Stimulated activated CD8-positive, alpha-beta memory T cell treated with anti-CD3 and anti-CD28 coated beads, Interleukin-12 subunit alpha, Interleukin-12 subunit beta, amount 100 ng/mL, for 24 hours (primary cell): ENCODE data around the gene WNT3A.

Experiments used
- DNase-seq: peaks from one replicate; pipeline ENCODE4 v3.0.0-alpha.2; 2020; ENCODE audit errors: extremely low read depth

Gene WNT3A

GRCh38 chr1:228048659-228049298, 42.0 kb downstream of the WNT3A start:
- no peak for DNase-seq

DNA sequence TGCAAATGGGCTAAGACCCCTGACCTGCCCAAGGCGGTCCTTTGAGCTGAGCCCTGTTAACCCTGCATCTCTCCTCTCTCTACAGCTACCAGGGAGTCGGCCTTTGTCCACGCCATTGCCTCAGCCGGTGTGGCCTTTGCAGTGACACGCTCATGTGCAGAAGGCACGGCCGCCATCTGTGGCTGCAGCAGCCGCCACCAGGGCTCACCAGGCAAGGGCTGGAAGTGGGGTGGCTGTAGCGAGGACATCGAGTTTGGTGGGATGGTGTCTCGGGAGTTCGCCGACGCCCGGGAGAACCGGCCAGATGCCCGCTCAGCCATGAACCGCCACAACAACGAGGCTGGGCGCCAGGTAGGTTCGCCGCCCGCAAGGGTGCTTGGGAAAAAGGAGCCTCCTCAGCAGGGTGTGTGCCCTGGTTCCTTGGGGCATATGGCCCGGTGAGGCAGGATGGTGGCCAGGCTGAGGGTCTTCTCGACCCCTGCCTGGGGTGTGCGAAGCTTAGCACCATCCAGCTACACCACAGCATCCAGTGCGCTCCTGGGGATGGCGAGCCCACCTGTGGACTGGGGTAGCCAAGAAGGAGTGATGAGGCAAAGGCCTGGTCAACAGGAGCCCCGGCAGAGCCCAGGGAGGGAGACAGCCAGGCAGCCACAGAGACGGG, 43.9 kb downstream of the WNT3A start:
- no peak for DNase-seq

DNA sequence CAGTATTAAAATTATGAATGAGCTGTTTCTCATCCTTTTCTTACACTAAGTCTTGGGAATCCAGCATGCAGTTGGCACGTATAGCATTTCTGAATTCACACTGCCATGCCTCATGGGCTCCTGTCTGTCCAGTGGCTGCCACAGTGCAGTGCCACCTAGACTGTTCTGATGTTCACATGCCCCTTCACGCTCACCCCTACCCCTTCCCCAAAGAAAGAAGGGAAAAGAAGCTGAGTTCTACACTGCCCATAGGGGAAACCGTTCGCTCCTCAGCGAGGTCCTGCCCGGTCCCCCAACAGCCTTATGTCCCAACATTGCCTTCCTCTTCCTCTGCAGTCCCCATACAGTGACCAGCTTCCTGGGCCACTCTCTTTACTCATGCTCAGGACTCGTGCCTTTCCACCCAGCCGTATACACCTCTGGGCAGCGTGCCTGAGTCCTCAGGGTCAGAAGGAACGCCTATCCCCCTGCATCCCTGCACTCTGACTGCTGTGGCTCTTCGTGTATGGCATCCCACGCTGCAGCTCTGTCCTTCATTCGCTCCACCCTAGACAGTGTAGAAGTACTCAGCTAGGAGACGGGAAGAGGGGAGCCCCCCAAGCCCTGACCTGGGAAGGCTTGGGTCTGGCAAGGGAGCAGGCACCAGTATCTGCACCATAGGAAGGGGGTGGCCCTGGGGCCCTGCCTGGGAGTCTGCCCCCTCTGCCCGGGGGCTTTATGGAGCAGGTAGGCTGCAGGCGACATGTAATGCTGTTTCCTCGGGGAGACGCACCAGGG, 51.6 kb downstream of the WNT3A start:
- no peak for DNase-seq

DNA sequence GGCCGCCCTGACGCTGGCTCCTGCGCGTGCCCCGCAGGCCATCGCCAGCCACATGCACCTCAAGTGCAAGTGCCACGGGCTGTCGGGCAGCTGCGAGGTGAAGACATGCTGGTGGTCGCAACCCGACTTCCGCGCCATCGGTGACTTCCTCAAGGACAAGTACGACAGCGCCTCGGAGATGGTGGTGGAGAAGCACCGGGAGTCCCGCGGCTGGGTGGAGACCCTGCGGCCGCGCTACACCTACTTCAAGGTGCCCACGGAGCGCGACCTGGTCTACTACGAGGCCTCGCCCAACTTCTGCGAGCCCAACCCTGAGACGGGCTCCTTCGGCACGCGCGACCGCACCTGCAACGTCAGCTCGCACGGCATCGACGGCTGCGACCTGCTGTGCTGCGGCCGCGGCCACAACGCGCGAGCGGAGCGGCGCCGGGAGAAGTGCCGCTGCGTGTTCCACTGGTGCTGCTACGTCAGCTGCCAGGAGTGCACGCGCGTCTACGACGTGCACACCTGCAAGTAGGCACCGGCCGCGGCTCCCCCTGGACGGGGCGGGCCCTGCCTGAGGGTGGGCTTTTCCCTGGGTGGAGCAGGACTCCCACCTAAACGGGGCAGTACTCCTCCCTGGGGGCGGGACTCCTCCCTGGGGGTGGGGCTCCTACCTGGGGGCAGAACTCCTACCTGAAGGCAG, 52.3 kb downstream of the WNT3A start:
- no peak for DNase-seq

GRCh38 chr1:228059634-228060457, 53.0 kb downstream of the WNT3A start:
- no peak for DNase-seq

DNA sequence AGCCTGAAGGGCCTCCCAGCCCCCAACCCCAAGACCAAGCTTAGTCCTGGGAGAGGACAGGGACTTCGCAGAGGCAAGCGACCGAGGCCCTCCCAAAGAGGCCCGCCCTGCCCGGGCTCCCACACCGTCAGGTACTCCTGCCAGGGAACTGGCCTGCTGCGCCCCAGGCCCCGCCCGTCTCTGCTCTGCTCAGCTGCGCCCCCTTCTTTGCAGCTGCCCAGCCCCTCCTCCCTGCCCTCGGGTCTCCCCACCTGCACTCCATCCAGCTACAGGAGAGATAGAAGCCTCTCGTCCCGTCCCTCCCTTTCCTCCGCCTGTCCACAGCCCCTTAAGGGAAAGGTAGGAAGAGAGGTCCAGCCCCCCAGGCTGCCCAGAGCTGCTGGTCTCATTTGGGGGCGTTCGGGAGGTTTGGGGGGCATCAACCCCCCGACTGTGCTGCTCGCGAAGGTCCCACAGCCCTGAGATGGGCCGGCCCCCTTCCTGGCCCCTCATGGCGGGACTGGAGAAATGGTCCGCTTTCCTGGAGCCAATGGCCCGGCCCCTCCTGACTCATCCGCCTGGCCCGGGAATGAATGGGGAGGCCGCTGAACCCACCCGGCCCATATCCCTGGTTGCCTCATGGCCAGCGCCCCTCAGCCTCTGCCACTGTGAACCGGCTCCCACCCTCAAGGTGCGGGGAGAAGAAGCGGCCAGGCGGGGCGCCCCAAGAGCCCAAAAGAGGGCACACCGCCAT, 53.8 kb downstream of the WNT3A start:
- no peak for DNase-seq

DNA sequence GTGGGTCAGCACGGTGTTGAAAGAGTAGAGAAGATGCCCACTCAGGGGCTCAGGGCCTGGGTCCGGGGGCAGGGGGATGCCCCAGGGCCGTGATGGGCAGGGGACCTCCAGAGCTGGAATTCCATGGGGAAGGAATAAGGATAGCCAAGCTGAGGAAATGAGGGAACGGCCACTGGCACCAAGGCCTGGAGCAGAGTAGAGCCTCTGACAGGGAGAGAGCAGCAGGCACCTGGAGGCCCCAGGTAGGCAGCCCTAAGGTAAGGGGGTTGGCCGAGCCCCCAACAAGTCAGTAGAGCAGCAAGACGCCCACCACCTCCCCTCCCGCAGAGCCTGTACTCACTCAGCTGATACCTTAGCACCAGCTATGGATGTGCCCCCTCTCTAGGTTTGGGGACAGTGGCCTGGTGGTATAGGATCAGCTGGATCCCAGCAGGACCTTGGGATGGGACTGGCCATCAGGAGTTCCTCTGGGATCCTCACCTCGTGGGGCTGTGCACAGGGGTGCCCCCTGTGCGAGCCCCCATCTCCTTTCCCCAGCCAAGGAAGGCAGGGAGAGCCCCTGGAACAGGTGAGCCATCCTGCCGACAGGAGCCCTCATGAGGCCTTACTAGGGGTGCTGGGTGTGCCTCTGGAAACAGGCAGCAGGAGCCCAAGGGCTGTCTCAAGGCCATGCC, 54.8 kb downstream of the WNT3A start:
- no peak for DNase-seq

DNA sequence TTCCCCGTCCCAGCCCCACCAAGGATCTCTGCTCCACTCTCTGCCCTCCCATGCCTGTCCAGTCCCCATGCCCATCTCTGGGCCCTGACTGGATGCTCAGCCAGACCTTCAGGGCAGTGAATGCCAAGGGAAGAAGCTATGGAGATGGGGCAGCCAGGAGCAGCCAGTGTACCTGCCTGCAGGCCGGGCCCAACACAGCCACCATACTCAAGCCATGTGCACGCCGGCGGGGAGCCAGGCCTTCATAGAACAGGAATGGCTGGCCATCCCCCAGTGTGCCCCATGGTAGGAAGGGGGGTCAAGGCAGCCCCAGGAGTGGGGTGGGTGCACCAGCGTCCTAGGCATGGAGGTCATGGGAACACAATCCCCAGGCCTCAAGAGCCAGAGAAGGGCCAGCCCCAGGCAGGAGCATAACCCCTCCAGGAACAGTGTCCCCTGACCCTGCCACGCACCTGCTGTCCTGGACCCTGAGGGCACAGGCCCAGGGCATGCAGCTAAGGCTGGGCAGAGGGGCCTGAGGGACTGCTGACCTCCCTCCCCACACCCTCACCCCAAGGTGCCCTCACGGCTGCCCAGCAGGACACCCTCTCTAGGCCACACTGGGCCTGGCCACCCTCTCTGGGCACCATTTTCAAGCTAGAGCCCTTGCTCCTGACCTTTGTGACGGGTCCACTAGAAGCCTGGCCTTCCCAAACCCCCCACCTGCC, 55.4 kb downstream of the WNT3A start:
- DNase-seq: no peak

DNA sequence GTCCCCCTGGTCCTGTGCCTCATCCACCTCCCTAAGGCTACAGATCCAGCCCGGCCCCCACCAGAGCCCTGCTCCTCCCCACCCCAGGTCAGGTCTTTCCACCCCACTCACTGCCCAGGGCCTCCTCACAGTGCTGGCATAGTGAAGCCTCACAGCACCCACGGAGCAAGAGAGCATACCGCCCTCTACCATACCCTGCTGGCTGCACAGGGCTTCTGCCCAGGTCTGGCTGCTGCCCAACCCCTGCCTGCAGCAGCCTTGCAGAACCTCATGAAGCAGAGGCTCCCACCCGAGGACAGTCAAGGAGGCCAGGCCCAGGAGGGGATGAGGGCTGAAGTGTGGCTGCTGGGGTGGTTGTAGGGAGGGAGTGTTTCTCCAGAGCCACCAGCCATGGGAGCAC, 56.0 kb downstream of the WNT3A start:
- no peak for DNase-seq

GRCh38 chr1:228063251-228064191, 56.7 kb downstream of the WNT3A start:
- no peak for DNase-seq

- no peak for DNase-seq
Measured at GRCh38 chr1:228064296-228064695, 57.5 kb downstream of the WNT3A start.

GRCh38 chr1:228064741-228065542, 58.1 kb downstream of the WNT3A start:
- no peak for DNase-seq

- DNase-seq: no peak
Measured at GRCh38 chr1:228065543-228066347, 58.9 kb downstream of the WNT3A start.

GRCh38 chr1:228066416-228066815, 59.6 kb downstream of the WNT3A start:
- DNase-seq: no peak

GRCh38 chr1:228066891-228067654, 60.3 kb downstream of the WNT3A start:
- no peak for DNase-seq

DNA sequence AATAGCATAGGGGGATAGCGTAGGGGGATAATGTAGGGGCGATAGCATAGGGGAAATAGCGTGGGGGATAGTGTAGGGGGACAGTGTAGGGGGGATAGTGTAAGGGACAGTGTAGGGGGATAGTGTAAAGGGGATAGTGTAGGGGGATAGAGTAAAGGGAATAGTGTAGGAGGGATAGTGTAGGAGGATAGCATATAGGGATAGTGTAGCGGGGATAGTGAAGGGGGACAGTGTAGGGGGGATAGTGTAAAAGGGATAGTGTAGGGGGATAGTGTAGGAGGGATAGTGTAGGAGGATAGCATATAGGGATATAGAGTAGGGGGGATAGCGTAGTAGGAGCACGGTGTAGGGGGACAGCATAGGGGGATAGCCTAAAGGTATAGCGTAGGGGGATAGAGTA, 61.6 kb downstream of the WNT3A start:
- no peak for DNase-seq
